ENCODE measurements around the gene WDR72. TPM values are rescaled to one million over a fixed set of nuclear protein-coding genes. Genes with fewer than 3 reads are reported as not detected.

The WDR72 gene
- polyA plus RNA-seq, 1 donor from 2014 or later: 0.05 TPM

DNA sequence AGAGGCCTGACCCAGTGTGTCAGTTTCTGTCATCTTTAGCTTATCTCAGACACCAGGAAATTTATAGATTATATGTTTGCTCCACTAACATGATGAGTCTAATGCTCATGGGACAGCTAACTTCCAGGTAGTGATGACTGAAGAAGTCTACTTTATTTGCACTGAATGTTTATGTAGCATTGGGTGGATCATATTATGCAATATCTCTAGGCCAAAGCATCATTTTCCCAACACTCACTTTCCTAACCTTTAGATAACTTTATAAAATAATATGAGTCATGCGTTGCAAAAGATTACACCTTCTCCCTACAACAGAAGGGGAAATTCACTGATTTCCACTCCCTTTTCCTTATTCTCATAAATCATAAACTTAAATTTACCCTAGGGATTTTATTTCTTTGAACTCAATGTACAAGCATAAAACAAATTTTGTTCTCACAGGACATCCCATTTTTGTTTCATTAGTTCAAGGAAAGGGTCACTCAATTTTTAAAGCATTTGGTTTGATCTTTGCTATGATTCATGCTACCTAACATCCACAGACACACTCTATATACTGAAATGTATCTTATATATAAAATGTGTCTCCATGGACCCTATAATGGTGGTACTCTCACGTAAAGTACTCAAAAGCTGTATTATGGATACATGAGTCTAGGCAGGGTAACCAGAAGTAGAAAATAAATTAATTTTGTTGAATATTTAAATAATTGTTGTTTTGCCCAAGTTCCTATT is 225.2 kb downstream of the WDR72 start:
- Histone ChIP-seq H3K79me2 (replicated peaks; ENCODE audit: insufficient read depth, low read length) (no peaks in the 10 kb centered on the region), H3K27me3 (ENCODE audit: insufficient read depth, low read depth, low read length) (peaks cover 3% of the 10 kb centered on the region), H2AFZ (ENCODE audit: low read depth, low read length) (no peak overlapping the region), H3K36me3 (ENCODE audit: insufficient read depth, low read length) (no peaks in the 10 kb centered on the region), H3K9me2 (ENCODE audit: insufficient read depth, low read length) (no peaks in the 10 kb centered on the region), H3K4me3 (ENCODE audit: low read length) (no peak overlapping the region), H3K9me3 (ENCODE audit: low read length) (no peaks in the 10 kb centered on the region), H4K20me1 (ENCODE audit: insufficient read depth) (no peaks in the 10 kb centered on the region), H3F3A (ENCODE audit: insufficient read depth, low read length, poor library complexity, severe bottlenecking) (no peaks in the 10 kb centered on the region), H3K9ac (ENCODE audit: low read length) (no peak overlapping the region), H3K27ac (ENCODE audit: low read length) (no peak overlapping the region), H3K4me2 (ENCODE audit: low read length) (no peak overlapping the region)
- no peak for TF ChIP-seq SMC3 (conservative IDR thresholded peaks at IDR 0.05; ENCODE audit: poor library complexity)
- TF ChIP-seq RAD21 (conservative IDR thresholded peaks at IDR 0.05): no peak

DNA sequence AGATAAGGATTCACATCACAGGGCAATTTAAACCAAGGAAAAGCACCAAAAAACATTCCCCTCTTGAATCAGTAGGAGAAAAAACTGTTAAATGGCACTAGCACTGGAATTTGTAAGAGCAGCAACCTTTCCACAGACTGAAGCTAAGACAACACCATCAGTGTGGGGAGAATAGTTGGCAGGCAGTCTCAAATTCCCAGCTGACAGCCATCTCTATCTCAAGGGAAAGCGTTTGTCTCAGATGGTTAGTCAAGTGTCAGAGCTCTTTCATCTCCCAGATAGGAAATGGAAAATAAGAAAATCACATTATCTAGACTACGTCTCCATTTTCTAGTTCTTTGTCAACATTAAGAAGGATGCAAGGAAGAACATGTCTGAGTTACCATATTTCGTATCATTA is 228.7 kb downstream of the WDR72 start:
- Histone ChIP-seq H3K9ac (ENCODE audit: low read length) (no peak overlapping the region), H3K79me2 (replicated peaks; ENCODE audit: insufficient read depth, low read length) (no peaks in the 10 kb centered on the region), H3K9me2 (ENCODE audit: insufficient read depth, low read length) (no peaks in the 10 kb centered on the region), H3F3A (ENCODE audit: insufficient read depth, low read length, poor library complexity, severe bottlenecking) (no peaks in the 10 kb centered on the region), H3K4me2 (ENCODE audit: low read length) (no peak overlapping the region), H2AFZ (ENCODE audit: low read depth, low read length) (no peak overlapping the region), H3K36me3 (ENCODE audit: insufficient read depth, low read length) (no peaks in the 10 kb centered on the region), H3K4me3 (ENCODE audit: low read length) (no peak overlapping the region), H3K27ac (ENCODE audit: low read length) (no peak overlapping the region), H4K20me1 (ENCODE audit: insufficient read depth) (no peaks in the 10 kb centered on the region), H3K27me3 (ENCODE audit: insufficient read depth, low read depth, low read length) (peaks cover 3% of the 10 kb centered on the region), H3K9me3 (ENCODE audit: low read length) (no peaks in the 10 kb centered on the region)
- TF ChIP-seq, protein P1, sequence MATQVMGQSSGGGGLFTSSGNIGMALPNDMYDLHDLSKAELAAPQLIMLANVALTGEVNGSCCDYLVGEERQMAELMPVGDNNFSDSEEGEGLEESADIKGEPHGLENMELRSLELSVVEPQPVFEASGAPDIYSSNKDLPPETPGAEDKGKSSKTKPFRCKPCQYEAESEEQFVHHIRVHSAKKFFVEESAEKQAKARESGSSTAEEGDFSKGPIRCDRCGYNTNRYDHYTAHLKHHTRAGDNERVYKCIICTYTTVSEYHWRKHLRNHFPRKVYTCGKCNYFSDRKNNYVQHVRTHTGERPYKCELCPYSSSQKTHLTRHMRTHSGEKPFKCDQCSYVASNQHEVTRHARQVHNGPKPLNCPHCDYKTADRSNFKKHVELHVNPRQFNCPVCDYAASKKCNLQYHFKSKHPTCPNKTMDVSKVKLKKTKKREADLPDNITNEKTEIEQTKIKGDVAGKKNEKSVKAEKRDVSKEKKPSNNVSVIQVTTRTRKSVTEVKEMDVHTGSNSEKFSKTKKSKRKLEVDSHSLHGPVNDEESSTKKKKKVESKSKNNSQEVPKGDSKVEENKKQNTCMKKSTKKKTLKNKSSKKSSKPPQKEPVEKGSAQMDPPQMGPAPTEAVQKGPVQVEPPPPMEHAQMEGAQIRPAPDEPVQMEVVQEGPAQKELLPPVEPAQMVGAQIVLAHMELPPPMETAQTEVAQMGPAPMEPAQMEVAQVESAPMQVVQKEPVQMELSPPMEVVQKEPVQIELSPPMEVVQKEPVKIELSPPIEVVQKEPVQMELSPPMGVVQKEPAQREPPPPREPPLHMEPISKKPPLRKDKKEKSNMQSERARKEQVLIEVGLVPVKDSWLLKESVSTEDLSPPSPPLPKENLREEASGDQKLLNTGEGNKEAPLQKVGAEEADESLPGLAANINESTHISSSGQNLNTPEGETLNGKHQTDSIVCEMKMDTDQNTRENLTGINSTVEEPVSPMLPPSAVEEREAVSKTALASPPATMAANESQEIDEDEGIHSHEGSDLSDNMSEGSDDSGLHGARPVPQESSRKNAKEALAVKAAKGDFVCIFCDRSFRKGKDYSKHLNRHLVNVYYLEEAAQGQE (IDR thresholded peaks at IDR 0.05; ENCODE audit: borderline replicate concordance): no peak
- TF ChIP-seq MXI1 (conservative IDR thresholded peaks at IDR 0.05; ENCODE audit: poor library complexity, severe bottlenecking): no peak
- TF ChIP-seq POLR2AphosphoS5 (IDR thresholded peaks at IDR 0.05): peak; percentile 57
- no peak for TF ChIP-seq RAD21 (conservative IDR thresholded peaks at IDR 0.05)
- TF ChIP-seq TAF1 (IDR thresholded peaks at IDR 0.05; ENCODE audit: low read depth): no peak
- TF ChIP-seq EP300 (conservative IDR thresholded peaks at IDR 0.05; ENCODE audit: poor library complexity, severe bottlenecking): peak; percentile 86

DNA sequence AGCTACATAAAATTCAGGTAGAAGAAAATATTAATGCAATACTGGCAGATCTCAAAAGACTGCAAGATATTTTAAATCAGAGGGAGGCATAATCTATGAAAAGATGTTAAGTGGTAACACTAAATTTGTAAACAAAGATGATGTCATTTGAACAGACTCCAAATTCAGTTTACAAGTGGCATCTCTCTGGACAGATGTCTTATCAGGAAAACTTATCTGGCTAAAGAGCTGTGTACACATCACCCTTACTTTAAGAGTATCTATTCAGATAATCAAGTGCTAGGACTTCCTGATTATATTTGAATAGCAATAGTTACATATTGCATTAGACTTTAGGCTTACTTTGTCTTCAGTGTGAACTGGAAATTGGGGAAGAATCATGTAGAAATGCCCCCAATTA is 231.5 kb downstream of the WDR72 start:
- H3F3A ChIP-seq (ENCODE audit: insufficient read depth, low read length, poor library complexity, severe bottlenecking): no peaks in the 10 kb centered on the region

More for the DNA sequence above, 231.5 kb downstream of the WDR72 start:
- Histone ChIP-seq H3K27me3 (ENCODE audit: insufficient read depth, low read depth, low read length) (no peaks in the 10 kb centered on the region), H3K36me3 (ENCODE audit: insufficient read depth, low read length) (no peaks in the 10 kb centered on the region), H3K9me3 (ENCODE audit: low read length) (no peaks in the 10 kb centered on the region), H3K9ac (ENCODE audit: low read length) (no peak overlapping the region), H3K4me3 (ENCODE audit: low read length) (no peak overlapping the region), H3K27ac (ENCODE audit: low read length) (no peak overlapping the region), H3K79me2 (replicated peaks; ENCODE audit: insufficient read depth, low read length) (no peaks in the 10 kb centered on the region), H3K9me2 (ENCODE audit: insufficient read depth, low read length) (no peaks in the 10 kb centered on the region), H2AFZ (ENCODE audit: low read depth, low read length) (no peak overlapping the region), H4K20me1 (ENCODE audit: insufficient read depth) (no peaks in the 10 kb centered on the region), H3K4me2 (ENCODE audit: low read length) (no peak overlapping the region)
- TF ChIP-seq SMC3 (conservative IDR thresholded peaks at IDR 0.05; ENCODE audit: poor library complexity): no peak
- TF ChIP-seq, protein P1 (IDR thresholded peaks at IDR 0.05; ENCODE audit: borderline replicate concordance): no peak
- no peak for TF ChIP-seq POLR2AphosphoS5 (IDR thresholded peaks at IDR 0.05)
- no peak for TF ChIP-seq RAD21 (conservative IDR thresholded peaks at IDR 0.05)
- TF ChIP-seq, protein P2, sequence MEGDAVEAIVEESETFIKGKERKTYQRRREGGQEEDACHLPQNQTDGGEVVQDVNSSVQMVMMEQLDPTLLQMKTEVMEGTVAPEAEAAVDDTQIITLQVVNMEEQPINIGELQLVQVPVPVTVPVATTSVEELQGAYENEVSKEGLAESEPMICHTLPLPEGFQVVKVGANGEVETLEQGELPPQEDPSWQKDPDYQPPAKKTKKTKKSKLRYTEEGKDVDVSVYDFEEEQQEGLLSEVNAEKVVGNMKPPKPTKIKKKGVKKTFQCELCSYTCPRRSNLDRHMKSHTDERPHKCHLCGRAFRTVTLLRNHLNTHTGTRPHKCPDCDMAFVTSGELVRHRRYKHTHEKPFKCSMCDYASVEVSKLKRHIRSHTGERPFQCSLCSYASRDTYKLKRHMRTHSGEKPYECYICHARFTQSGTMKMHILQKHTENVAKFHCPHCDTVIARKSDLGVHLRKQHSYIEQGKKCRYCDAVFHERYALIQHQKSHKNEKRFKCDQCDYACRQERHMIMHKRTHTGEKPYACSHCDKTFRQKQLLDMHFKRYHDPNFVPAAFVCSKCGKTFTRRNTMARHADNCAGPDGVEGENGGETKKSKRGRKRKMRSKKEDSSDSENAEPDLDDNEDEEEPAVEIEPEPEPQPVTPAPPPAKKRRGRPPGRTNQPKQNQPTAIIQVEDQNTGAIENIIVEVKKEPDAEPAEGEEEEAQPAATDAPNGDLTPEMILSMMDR (IDR thresholded peaks at IDR 0.05; ENCODE audit: poor library complexity, severe bottlenecking): no peak

Measured in neural cell (in vitro differentiated cells).